ENCODE data around the gene IL4R. TPM values are rescaled to one million over a fixed set of nuclear protein-coding genes. Genes with fewer than 3 reads are reported as not detected.

IL4R gene
- total and polyA plus RNA-seq, 2 of the 8 experiments (the other 6 are each of a cell fraction or from before 2014, with no cell fraction given): 29.1 to 29.4 TPM

- CTCF ChIA-PET (ENCODE audit: partially characterized antibody): no interaction called here
- WGBS, 2 experiments (ENCODE audit: extremely low coverage in 1 of 2, insufficient coverage in 1 of 2, insufficient read length in 1 of 2, insufficient replicate concordance in 2 of 2, low coverage in 1 of 2, low lambda C conversion rate in 2 of 2, missing lambda C conversion rate in 1 of 2): 73% methylated on average over 2 of the region's 2 CpGs; no CpG with 5 or more reads in 1 of the 2 experiments
- TF ChIP-seq PHF8 (conservative IDR thresholded peaks at IDR 0.05; ENCODE audit: low read depth, low read length): no peak
- TF ChIP-seq SUZ12 (IDR thresholded peaks at IDR 0.05; ENCODE audit: low read length): no peak
- TF ChIP-seq ATF2 (IDR thresholded peaks at IDR 0.05; ENCODE audit: low read length): no peak
- no peak for TF ChIP-seq TAF7 (optimal IDR thresholded peaks at IDR 0.05; ENCODE audit: borderline replicate concordance, low read depth, low read length)
- no peak for TF ChIP-seq CHD2 (IDR thresholded peaks at IDR 0.05; ENCODE audit: low read length)
- TF ChIP-seq SP1 (IDR thresholded peaks at IDR 0.05; ENCODE audit: low read depth, low read length): no peak
- TF ChIP-seq, protein P1, sequence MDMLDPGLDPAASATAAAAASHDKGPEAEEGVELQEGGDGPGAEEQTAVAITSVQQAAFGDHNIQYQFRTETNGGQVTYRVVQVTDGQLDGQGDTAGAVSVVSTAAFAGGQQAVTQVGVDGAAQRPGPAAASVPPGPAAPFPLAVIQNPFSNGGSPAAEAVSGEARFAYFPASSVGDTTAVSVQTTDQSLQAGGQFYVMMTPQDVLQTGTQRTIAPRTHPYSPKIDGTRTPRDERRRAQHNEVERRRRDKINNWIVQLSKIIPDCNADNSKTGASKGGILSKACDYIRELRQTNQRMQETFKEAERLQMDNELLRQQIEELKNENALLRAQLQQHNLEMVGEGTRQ (IDR thresholded peaks at IDR 0.05; ENCODE audit: low read length): no peak
Observed at GRCh38 chr16:27413956-27414355, 100.2 kb downstream of the IL4R start.

More at GRCh38 chr16:27413956-27414355, 100.2 kb downstream of the IL4R start:
- H3K18ac ChIP-seq (ENCODE audit: extremely low read depth, low read length): no peak overlapping the region
- no peaks in the 10 kb centered on the region for H3K9me3 ChIP-seq (ENCODE audit: insufficient read depth in 2 of 2, low read depth in 1 of 2, low read length in 1 of 2)
- H2BK120ac ChIP-seq (replicated peaks; ENCODE audit: low read depth, low read length): no peak overlapping the region
- no peak overlapping the region for H2BK15ac ChIP-seq (ENCODE audit: low read length)
- H3K27ac ChIP-seq (ENCODE audit: low read depth, low read length): no peak overlapping the region
- H3K4ac ChIP-seq (replicated peaks; ENCODE audit: insufficient read length, low read depth, low read length): no peak overlapping the region
- no peak overlapping the region for H3K14ac ChIP-seq (ENCODE audit: insufficient read length)
- no peak overlapping the region for H2BK12ac ChIP-seq (ENCODE audit: low read depth, low read length)
- H3K27me3 ChIP-seq (replicated peaks in 1 of 4; ENCODE audit: control insufficient read depth in 3 of 4, extremely low read depth in 1 of 4, insufficient read depth in 3 of 4, low read length in 3 of 4): no peaks in the 10 kb centered on the region
- no peak overlapping the region for H4K8ac ChIP-seq (ENCODE audit: extremely low read depth, insufficient read depth, low read length)
- POLR2A ChIA-PET (ENCODE audit: partially characterized antibody): no interaction called here
- H4K91ac ChIP-seq (replicated peaks; ENCODE audit: insufficient read length, low read length): no peak overlapping the region
- no peak overlapping the region for H2BK5ac ChIP-seq (ENCODE audit: low read depth, low read length)
- no peaks in the 10 kb centered on the region for H3K79me1 ChIP-seq (ENCODE audit: low read depth, low read length)
- H3K9ac ChIP-seq (replicated peaks in 1 of 4; ENCODE audit: extremely low read depth in 1 of 4, low read depth in 3 of 4, low read length in 3 of 4): no peak overlapping the region
- H2BK20ac ChIP-seq (ENCODE audit: low read length): no peak overlapping the region
- H4K20me1 ChIP-seq (replicated peaks in 1 of 2; ENCODE audit: control insufficient read depth in 1 of 2, insufficient read depth in 2 of 2, low read length in 2 of 2): no peaks in the 10 kb centered on the region
- H3K23ac ChIP-seq (ENCODE audit: insufficient read length): no peak overlapping the region
- H3K36me3 ChIP-seq (ENCODE audit: control insufficient read depth in 2 of 4, insufficient read depth in 4 of 4, low read length in 3 of 4): no peaks in the 10 kb centered on the region
- no peak overlapping the region for H3K4me3 ChIP-seq (ENCODE audit: extremely low read depth in 1 of 4, insufficient read depth in 2 of 4, low read depth in 3 of 4, low read length in 4 of 4)
- DNase-seq (ENCODE audit: low read depth in 1 of 2, low spot score in 2 of 2): no peak
- H2AK5ac ChIP-seq (ENCODE audit: low read depth, low read length): no peak overlapping the region
- no peaks in the 10 kb centered on the region; the same call in 1 of the 2 replicates for H3K23me2 ChIP-seq (ENCODE audit: low read depth, low read length)
- no peak overlapping the region for H3K4me2 ChIP-seq (ENCODE audit: insufficient read depth in 1 of 2, low read depth in 2 of 2, low read length in 2 of 2)
- no peak overlapping the region for H3K56ac ChIP-seq (replicated peaks; ENCODE audit: insufficient read length, low read depth, low read length)
- no peaks in the 10 kb centered on the region for H3K4me1 ChIP-seq (replicated peaks in 1 of 4; ENCODE audit: control insufficient read depth in 3 of 4, insufficient read depth in 4 of 4, low read length in 3 of 4)
- H2AFZ ChIP-seq (ENCODE audit: low read length): no peak overlapping the region
- FAIRE-seq: no peak
- H3K79me2 ChIP-seq (ENCODE audit: control insufficient read depth in 1 of 2, insufficient read depth in 2 of 2, low read length in 2 of 2): no peaks in the 10 kb centered on the region
- no peak overlapping the region for H4K5ac ChIP-seq (ENCODE audit: insufficient read length, low read depth, low read length)

All from H1 (cell line).